Activated CD8-positive, alpha-beta memory T cell treated with anti-CD3 and anti-CD28 coated beads for 48 hours (primary cell): ENCODE results near the gene TRAK2.
"Not testable (repeated sequence)": the region's sequence is repeated elsewhere in the genome, so short reads cannot be mapped to it uniquely, and the experiment has no call there.

Source experiments
- DNase-seq, 3 experiments: peaks; one replicate each; pipeline ENCODE4 v3.0.0-alpha.2; 2020; ENCODE audit warnings: low read depth in 2 of 3, low spot score in 2 of 3

TRAK2 gene

DNA sequence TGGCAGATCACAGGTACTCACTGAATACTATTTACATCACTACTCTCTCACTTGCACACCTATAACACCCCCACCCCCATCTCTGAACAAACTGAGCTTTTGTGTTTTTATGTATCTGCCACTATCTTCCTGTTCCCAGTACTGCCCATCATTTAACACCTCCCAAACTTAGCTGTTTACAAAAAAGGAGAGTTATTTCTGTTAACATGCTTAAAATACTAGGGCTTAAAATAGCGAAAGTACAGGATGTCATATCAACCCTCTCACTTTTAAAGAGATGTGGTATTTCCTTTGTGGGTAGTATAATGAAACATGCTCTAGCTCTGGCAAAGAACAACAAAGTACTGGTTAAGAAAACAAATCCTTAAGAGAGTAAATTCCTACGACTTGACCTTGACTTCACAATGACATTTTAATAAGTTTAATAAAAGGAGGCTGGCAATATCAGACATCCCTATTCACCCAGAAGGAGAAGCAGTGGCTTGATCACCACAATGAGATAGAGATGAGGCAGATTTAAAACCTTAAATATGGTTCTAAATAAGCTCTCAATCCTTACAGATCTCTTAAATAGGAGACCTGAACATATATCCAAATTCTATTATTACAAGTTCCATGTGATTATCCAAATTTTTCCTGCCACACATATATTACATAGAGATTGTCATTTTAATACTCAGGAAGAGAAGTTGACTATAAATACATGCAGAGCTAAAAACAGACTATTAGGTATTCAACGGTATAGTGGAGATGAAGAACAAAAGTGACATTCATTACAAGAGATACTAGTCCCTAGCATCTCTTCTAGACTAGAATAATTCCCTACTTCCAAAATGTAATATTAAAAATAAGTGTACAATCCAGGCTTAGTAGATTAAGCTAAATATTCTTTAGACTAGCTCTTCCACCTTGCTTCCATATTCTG, 36.9 kb downstream of the TRAK2 start:
- DNase-seq: no peak

DNA sequence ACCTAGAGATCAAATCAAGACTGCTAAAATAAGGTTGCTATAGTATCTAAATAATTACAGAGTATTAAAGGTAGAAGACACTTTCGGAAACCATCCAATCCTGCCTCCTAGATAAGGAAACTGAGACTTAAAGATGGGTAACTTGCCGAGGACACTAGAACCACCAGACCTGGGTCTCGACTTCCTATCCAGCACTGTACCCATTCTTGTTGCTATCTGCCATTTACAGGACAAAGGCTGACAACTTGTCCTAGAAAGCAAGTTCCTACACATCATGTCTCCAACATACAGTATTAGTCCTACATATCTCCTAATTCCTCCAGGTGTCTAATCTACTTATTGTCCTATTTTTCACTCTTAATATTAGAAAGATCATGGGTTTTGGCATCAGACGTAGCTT, 37.7 kb downstream of the TRAK2 start:
- no peak for DNase-seq

DNA sequence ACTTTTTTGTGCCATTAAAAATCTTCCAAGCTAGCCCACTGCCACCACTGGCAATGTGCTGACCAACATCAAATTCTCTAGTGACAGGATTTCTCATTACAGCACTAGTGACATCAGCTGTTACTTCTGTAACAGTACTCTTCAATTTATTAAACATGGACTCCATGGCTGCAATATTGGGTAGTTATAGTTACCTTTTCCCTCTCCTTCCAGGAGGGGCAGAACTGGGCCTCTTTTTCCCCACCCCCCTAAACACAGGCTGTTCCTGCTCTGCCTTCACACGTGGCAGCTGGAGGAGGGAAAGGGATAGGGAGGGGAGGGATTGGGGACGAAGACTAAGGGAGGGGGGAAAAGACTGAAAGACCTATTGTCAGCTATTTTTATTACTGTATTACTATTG, 38.1 kb downstream of the TRAK2 start:
- no peak for DNase-seq

DNA sequence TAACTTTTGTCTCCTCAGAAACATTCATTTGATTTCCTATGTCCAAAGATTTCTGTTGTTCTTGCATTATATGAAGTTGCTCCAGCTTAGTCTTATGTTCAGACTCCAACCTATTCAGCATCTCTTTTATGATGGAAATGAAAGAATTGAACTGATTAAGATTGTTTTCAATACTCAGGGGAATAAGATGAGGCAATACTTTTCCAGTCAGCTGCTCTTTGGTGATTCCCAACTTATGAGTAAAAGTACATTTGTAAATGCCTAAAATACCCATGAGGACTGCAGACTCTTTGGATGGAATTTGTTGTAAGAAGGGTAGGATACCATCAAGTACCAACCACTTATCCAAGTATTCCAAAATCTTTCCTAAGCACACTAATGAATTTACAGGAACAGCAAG, 39.8 kb downstream of the TRAK2 start:
- DNase-seq: no peak

DNA sequence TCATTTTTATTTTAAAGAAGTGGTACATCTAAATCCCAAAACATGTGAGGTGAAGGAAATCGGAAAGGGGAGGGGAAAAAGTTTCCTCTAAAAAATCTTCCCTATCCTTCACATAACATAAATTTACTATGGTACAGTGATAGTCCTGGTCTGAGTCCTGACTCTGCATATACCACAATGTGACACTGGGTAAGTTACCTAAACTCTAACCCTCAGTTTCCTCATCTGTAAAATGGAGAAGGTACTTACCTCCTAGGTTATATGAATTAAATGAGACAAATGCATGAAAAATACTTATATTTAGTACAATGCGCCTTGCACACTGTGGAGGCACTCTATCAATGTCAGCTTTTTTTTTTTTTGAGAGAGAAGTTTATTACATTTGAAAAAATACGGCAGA, 42.3 kb downstream of the TRAK2 start:
- DNase-seq: no peak

DNA sequence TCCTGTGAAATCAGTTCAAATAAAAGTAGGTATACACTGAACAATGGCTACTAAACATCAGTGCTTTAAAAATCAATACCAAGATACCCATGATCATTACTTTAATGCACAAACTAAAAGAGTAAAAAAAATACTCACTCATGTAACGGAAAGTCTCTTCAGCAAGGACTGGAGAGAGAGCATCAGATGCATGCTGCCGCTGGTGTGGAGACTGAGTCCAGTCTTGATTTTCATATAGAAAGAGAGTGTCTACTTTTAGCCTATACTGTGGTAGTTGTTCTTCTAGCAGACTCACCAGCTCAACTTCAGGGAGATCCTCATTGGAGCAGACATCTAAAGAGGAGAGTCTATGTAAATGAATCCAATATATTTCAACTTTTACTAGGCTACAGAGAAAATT, 44.0 kb downstream of the TRAK2 start:
- no peak for DNase-seq

DNA sequence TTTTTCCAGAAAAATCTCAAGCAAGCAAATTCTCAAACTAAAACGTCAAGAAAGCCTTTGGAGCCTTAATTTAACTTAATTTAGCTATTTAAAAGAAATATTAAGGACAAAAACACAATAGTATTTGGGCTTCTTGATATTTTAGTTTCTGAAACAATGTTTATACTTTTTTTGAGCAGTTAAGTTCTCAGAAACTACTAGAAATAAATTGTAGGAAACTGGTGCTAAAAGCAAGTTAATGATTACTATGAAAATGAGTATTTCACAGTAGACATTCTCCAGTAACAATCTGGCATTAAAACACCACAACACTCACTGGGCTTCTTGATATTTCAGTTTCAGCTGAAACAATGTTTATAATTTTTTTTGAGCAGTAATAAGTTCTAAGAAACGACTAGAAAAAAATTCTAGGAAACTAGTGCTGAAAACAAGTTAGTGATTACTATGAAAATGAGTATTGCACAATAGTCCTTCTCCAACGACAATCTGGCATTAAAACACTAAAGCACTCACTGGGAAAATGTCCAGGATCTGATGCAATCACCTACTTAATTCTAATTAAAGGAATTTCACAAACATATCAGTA, 45.1 kb downstream of the TRAK2 start:
- no peak for DNase-seq

DNA sequence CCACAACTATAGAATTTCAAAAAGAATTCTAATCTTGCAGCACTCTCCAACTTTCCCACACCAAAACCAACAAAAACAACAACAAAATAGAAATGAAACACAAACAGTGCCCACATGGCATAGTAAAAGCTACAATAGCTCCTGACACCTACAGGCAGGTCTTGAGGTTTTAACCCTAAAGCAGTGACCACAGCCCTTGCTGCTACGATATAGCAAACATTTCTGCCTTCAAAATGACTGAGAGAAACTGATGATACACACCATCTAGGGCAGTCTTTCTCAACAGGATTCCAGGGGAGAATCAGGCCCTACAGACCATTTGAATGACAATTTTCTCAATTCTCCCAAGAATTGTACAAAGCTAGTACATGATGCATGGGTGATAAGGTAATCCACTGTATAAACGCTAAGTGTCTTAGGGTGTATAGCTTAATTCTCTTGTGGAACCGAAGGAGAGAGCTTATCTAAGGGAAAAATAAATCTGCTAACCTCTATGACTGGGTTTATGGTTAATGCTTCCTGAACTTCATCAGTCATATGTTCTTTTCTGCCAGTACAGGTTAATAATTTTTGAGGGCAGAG, 46.5 kb downstream of the TRAK2 start:
- DNase-seq: no peak

DNA sequence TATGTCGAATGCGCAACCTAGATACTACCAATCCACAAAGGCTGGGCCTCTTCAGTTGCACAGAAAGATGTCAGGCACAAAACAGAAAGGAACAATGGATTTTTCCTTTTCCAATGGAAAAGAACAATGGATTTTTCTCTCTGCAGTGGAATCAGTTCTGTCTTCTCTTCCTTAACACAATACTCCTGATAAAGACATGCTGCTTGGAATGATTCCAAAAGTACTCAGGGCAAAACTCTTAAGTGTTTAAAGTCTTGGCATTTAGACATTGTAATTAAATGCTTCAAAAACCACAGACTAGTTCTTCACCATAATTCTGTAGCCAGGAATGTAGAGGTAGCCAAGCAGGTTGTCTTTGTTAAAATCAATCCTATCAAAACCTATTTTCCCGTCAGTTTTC, 47.4 kb downstream of the TRAK2 start:
- DNase-seq: no peak

DNA sequence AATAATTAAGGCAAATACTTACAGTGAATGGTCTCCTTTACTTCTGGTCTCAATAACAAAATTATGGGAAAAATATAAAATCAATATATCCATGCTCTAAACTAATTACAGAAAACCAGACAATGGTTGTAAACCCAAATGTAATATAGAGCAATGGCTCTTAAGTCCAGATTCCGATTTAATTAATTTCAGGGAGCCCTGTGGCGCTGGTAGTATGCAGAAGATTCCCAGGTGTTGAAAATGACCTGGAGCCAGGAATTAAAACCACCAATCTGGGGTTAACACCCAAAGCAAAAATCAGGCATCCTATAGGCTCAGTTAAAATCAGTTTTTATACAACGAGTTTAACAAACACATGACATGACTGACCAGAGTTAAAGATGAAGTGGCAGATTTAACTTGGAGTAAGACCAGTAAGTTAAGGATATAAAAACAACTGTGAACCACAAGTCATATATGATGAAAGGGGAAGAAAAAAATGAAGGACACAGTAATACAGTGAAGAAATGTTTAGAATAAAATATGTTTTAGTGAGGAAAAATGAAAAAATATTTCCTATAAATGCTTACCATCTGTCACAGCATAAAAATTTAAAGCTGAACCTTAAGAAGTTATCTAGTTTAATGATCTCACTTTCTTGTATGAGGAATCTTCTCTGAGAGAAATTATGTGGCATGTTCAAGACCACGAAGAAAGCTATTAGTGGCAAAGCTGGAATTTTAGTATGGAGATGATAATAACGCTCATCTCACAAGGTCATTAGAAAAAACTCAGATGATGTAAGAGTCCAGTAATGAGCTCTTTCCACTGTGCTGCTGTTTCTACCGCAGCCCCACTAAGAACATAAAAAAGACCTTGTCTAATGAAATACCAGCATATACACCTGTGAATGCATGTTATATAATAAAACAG, 48.4 kb downstream of the TRAK2 start:
- DNase-seq: no peak

DNA sequence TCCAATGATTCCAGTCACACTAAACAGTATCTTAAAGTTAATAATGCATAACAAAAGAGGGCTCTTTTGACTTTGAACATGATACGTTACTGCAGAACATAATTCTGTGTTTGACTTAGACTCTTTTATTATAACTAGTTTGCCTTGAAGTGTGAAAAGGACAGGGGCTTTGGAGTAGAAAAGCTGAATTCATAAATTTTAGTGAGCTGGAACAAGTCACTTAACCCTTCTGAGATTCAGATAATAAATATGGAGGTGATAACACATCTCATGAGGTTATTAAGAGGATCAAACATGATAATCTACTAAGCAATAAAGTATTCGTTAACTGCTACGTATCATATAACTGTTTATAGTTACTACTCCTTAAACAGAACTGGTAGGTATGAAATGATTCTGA, 49.4 kb downstream of the TRAK2 start:
- no peak for DNase-seq

DNA sequence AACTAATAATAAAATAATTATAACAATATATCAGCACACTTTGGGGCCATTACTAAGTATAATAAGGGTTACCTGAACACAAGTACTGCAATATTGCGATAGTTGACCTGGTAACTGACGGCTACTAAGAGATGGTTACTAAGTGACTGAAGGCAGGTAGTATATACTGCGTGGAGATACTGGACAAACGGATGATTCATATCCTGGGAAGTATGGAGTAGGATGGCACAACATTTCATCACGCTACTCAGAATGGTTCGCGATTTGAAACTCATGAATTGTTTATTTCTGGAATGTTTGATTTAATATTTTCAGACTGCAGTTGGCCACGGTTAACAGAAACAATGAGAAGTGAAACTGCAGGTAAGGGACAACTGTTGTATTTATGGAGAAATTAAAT, 54.7 kb downstream of the TRAK2 start:
- DNase-seq: no peak

DNA sequence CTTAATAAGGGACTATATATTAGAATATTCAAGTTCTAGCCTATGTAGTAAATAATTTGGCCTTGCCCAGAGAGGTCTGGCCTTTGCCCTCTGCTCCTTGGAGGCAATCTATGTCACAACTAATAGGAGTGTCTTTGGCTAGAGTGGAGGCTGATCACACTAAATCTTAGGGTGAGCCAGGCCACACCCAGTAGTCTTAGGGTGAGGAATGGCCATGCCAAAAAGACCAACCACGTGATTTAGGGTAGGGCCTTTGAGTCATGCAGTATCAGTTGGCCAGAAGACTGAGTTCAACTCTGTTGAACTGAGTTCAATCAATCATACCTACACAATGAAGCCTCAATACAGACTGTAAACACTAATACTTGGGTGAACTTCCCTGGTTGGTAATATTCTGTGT, 68.1 kb downstream of the TRAK2 start:
- DNase-seq: no peak

DNA sequence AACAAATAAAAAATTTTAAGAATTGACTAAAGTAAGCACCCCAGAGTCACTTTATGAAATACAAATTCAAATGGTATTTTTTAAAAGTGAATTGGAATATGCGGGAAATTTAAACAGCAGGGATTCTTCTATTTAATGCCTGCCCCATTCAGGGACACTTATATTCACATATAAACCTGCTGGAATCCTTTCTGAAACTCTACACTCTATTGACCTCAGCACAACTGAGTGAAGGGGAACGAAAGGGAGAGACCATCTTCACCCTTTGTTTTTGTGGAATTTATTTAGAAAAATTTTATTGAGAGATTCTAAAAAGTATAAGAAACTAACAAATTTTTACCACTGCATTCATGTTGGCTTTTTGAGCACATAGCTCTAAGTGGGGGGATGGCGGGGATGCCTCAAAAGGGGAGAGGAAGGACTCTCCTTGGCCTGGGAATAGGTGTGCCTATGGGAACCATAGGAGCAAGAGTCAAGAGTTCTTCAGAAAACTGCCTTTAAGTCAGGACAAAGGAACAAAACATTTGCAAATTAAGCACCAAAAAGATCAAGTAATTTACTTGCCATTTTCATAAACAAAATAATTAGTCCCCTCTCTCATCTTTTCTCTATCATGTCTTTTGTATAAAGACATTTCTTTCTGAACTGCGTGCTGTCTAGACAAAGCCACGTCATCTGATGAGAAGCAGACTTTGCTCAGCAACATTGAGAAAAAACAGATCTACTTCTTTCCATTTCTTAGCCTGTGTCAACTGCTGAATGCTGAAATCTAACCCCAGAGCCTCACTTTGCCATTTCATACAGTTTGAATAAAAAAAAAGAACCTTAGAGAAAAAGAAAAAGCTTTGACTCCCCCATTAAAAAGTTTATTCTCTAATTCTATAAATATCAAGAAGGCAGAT, 72.5 kb downstream of the TRAK2 start:
- DNase-seq: no peak

DNA sequence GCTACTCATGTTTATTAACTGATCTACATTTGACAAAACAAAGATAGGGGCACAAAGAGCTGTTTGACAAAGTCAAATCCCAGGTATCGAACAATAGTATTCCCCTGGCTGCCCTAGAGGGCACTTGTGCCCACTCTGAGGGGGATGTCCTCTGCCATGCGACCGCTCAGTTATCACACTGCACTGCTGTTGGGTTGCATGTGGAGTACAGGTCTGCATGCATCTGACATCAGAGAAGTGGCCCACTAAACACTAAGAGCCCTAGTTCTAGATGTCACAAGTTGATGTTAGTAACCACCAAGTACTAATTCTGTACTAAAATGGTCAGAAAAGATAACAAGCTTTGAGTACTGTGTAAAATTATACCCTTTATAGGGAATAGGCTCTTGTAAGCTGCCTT, 74.0 kb downstream of the TRAK2 start:
- no peak for DNase-seq

DNA sequence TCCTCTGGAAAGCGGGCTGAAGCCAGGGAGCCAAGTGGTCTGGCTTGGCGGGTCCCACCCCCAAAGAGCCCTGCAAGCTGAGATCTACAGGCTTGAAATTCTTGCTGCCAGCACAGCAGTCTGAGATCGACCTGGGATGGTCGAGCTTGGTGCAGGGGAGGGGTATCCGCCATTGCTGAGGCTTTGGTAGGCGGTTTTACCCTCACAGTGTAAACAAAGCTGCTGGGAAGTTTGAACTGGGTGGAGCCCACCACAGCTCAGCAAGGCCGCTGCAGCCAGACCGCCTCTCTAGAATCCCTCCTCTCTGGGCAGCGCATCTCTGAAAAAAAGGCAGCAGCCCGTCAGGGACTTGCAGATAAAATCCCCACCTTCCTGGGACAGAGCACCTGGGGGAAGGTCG, 81.5 kb downstream of the TRAK2 start:
- no peak for DNase-seq

DNA sequence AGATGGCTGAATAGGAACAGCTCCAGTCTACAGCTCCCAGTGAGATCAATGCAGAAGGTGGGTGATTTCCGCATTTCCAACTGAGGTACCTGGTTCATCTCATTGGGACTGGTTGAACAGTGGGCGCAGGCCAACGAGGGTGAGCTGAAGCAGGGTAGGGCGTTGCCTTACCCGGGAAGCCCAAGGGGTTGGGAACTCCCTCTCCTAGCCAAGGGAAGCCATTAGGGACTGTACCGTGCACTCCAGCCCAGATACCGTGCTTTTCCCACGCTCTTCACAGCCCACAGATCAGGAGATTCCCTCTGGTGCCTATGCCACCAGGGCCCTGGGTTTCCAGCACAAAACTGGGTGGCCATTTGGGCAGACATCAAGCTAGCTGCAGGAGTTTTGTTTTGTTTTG, 81.9 kb downstream of the TRAK2 start:
- DNase-seq: not testable (repeated sequence)

DNA sequence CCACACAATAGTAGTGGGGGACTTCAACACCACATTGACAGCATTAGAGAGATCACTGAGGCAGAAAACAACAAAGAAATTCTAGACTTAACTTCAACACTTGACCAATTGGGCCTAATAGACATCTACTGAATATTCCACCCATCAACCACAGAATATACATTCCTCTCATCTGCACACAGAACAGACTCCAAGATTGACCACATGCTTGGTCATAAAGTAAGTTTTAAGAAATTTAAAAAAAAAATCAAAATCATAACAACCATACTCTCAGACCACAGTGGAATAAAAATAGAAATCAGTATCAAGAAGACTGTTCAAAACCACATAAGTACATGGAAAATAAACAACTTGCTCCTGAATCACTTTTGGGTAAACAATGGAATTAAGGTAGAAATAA, 85.1 kb downstream of the TRAK2 start:
- DNase-seq: no peak

DNA sequence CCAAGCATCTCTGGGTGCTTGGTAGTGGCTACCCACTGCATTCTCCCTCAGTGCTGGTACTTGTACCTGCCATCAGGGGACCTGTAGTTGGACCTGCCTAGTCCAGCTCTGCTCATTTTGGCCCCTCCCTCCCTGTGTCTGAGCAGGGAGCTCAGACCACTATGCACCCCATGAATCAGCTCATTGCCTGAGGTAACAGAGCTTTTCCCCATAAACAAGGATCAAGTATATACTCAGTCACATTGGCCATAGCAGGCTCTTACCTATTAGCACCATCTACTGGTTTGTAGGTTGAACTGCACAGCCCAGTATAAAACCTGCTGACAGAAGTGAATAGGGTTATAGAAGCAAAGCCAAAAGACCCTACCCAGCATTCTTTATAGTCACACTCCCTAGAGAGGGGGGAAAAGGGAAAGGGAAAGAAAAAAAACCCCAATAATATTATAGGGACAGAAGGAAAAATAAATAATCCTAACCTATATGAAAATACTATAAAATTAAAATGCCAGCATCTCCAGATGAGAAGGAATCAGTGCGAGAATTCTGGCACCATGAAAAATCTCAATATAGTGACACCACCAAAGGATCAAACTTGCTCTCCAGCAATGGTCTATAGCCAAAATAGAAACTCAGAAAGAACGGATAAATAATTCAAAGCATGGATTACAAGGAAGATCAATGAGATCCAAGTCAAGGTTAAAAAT, 87.2 kb downstream of the TRAK2 start:
- DNase-seq: no peak

DNA sequence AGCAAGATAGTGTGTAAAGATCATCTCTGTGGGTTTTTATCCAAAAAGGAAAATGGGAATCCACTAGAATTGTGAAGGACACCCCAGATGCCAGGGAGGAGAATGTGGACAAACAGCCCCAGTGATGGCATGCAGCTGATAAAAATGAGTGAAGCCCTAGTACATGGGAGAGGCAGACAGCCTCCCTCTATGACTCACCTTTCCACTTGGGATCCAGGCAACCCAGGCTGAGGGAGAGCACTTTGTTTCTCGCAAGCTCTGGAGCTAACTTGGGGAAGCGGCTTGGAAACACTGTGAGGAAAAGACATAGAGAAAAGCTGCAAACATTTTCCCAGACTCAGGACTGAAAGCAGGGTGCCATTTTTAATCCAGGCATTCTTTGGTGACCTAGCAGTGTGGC, 88.9 kb downstream of the TRAK2 start:
- no peak for DNase-seq
